HepG2 (cell line): ENCODE measurements around the gene ARL5B. TPM values are rescaled to one million over a fixed set of nuclear protein-coding genes. Genes with fewer than 3 reads are reported as not detected.

Experiments used
- AGO2 ChIP-seq: fragments of 200-400 bp; formaldehyde crosslinking; optimal IDR thresholded peaks from 2 replicates; pipeline ENCODE3; 2017; ENCODE audit warnings: mild to moderate bottlenecking, low read depth, low read length, moderate library complexity
- CEBPG ChIP-seq: IDR thresholded peaks from 2 replicates; pipeline ENCODE4 v1.6.1; 2016
- E2F2 ChIP-seq: sonication (generic); formaldehyde crosslinking; IDR thresholded peaks from 2 replicates; pipeline ENCODE4 v1.4.0; 2020; ENCODE audit warnings: missing genetic modification reagents, borderline replicate concordance
- GTF2F1 ChIP-seq: fragments of 150-350 bp; IDR thresholded peaks from 2 replicates; pipeline ENCODE4 v1.6.1; 2014; ENCODE audit warnings: low read length
- HMG20B ChIP-seq: conservative IDR thresholded peaks from 2 replicates; pipeline ENCODE4 v1.6.1; 2016; ENCODE audit warnings: missing genetic modification reagents, missing compliant biosample characterization
- HMGXB4 ChIP-seq, 2 experiments: sonication (generic) in 1 of 2; formaldehyde crosslinking in 1 of 2; IDR thresholded peaks; 2 replicates each; pipeline versions ENCODE4 v1.4.0 to v1.6.1; 2018 to 2020; ENCODE audit warnings: missing genetic modification reagents in 2 of 2, borderline replicate concordance in 1 of 2, low read depth in 1 of 2, mild to moderate bottlenecking in 1 of 2, missing biosample characterization in 1 of 2
- HNF4A ChIP-seq: sonication (generic); formaldehyde crosslinking; IDR thresholded peaks from 2 replicates; pipeline ENCODE4 v1.4.0; 2020; ENCODE audit warnings: missing genetic modification reagents
- HNRNPL ChIP-seq: fragments of 200-400 bp; formaldehyde crosslinking; IDR thresholded peaks from 2 replicates; pipeline ENCODE4 v1.6.1; 2017; ENCODE audit warnings: mild to moderate bottlenecking, low read depth, low read length
- HOMEZ ChIP-seq: IDR thresholded peaks from 2 replicates; pipeline ENCODE4 v1.6.1; 2016; ENCODE audit warnings: low read depth
- NFYC ChIP-seq: IDR thresholded peaks from 2 replicates; pipeline ENCODE4 v1.6.1; 2016; ENCODE audit warnings: missing genetic modification reagents, missing compliant biosample characterization
- NKX3-1 ChIP-seq: sonication (generic); formaldehyde crosslinking; IDR thresholded peaks from 2 replicates; pipeline ENCODE4 v1.5.0; 2020; ENCODE audit warnings: missing genetic modification reagents
- REL ChIP-seq: sonication (generic); formaldehyde crosslinking; conservative IDR thresholded peaks from 2 replicates; pipeline ENCODE4 v1.8.0; 2022; ENCODE audit warnings: mild to moderate bottlenecking, missing genetic modification reagents, moderate library complexity
- RFX5 ChIP-seq: IDR thresholded peaks from 2 replicates; pipeline ENCODE4 v1.6.1; 2011; ENCODE audit warnings: low read depth, low read length, improper control_type of control experiment
- RORA ChIP-seq: sonication (generic); formaldehyde crosslinking; IDR thresholded peaks from 2 replicates; pipeline ENCODE4 v1.5.0; 2020; ENCODE audit warnings: mild to moderate bottlenecking, missing genetic modification reagents, moderate library complexity
- RXRA ChIP-seq: sonication (generic); formaldehyde crosslinking; IDR thresholded peaks from 2 replicates; pipeline ENCODE4 v1.5.1; 2020; ENCODE audit warnings: missing genetic modification reagents
- SP1 ChIP-seq, 2 experiments: fragments of 450-650 bp in 1 of 2; sonication (generic) in 1 of 2; formaldehyde crosslinking in 1 of 2; IDR thresholded peaks; 2 replicates each; pipeline versions ENCODE4 v1.4.0 to v1.6.1; 2016 to 2020; ENCODE audit warnings: missing genetic modification reagents in 1 of 2
- TFE3 ChIP-seq: IDR thresholded peaks from 2 replicates; pipeline ENCODE4 v1.6.1; 2016
- TP53 ChIP-seq: sonication (generic); formaldehyde crosslinking; conservative IDR thresholded peaks from 2 replicates; pipeline ENCODE4 v1.4.0; 2020; ENCODE audit warnings: missing genetic modification reagents
- ZBTB20 ChIP-seq: sonication (generic); formaldehyde crosslinking; IDR thresholded peaks from 2 replicates; pipeline ENCODE4 v1.8.1; 2023; ENCODE audit warnings: missing genetic modification reagents, low read depth, mild to moderate bottlenecking, borderline replicate concordance
- ZEB1 ChIP-seq: IDR thresholded peaks from 2 replicates; pipeline ENCODE4 v1.6.1; 2012; ENCODE audit warnings: mild to moderate bottlenecking, low read depth, inconsistent platforms; ENCODE audit not compliant: insufficient replicate concordance
- ZFP82 ChIP-seq: sonication (generic); formaldehyde crosslinking; IDR thresholded peaks from 2 replicates; pipeline ENCODE4 v1.5.1; 2020; ENCODE audit warnings: mild to moderate bottlenecking, missing genetic modification reagents, borderline replicate concordance
- ZNF253 ChIP-seq: sonication (generic); formaldehyde crosslinking; IDR thresholded peaks from 2 replicates; pipeline ENCODE4 v1.8.0; 2022; ENCODE audit warnings: mild to moderate bottlenecking, missing genetic modification reagents, borderline replicate concordance
- ZNF484 ChIP-seq: sonication (generic); formaldehyde crosslinking; IDR thresholded peaks from 2 replicates; pipeline ENCODE4 v1.5.1; 2020; ENCODE audit warnings: mild to moderate bottlenecking, low read depth, missing genetic modification reagents, borderline replicate concordance
- ZNF740 ChIP-seq: sonication (generic); formaldehyde crosslinking; IDR thresholded peaks from 2 replicates; pipeline ENCODE4 v1.4.0; 2020; ENCODE audit warnings: missing genetic modification reagents
- polyA plus RNA-seq, 8 experiments: library from polyadenylated mRNA; depleted of rRNA in 3 of 8; stranded (reverse) in 7 of 8; unstranded in 1 of 8; fragments of >200 nt; fragmentation: Illumina TruSeq in 4 of 8; extraction: Trizol in 4 of 8; gene quantifications; 2 replicates each; pipeline versions ENCODE4 v1.2.1 to v1.2.3, GENCODE V29; 2011 to 2016; ENCODE audit warnings: low read depth in 4 of 8, missing spikeins in 1 of 8, mixed read lengths in 1 of 8; ENCODE audit not compliant: insufficient read depth in 1 of 8
- total RNA-seq, 5 experiments: library from RNA; depleted of rRNA; stranded (reverse); fragments of >200 nt; fragmentation: Illumina TruSeq; extraction: Trizol; gene quantifications; 2 replicates each; pipeline ENCODE4 v1.2.3, GENCODE V29; 2016; ENCODE audit warnings: low read depth in 1 of 5

ARL5B gene
- total and polyA plus RNA-seq, 2 of the 13 experiments (the other 11 are each of a cell fraction or from before 2014, with no cell fraction given), result 26.6 to 32.7 TPM

GRCh38 chr10:18659125-18659818, at the start of gene ARL5B (continued):
- TF ChIP-seq ZFP82 (CRISPR knock-in tag) (0 out of 2 replicates have a peak, but pooled peaks have one; percentile 76), GTF2F1 (no peak; the same call in 1 of the 2 replicates), ZNF253 (CRISPR knock-in tag) (no peak), CEBPG (peak; percentile 45; the same call in 1 of the 2 replicates), ZNF740 (CRISPR knock-in tag) (peak; percentile 82; the same call in 1 of the 2 replicates), HMGXB4 (CRISPR knock-in tag; IDR thresholded peaks at IDR 0.05; ENCODE audit: borderline replicate concordance in 1 of 2, low read depth in 1 of 2) (peak in 1 of 2 experiments; percentile 80; a peak in 3 of 4 replicates), NKX3-1 (CRISPR knock-in tag) (peak; percentile 51; the same call in 1 of the 2 replicates), REL (peak; percentile 88), E2F2 (CRISPR knock-in tag) (0 out of 2 replicates have a peak, but pooled peaks have one; percentile 26), RFX5 (no peak), HNRNPL (no peak), RXRA (CRISPR knock-in tag) (no peak), AGO2 (peak; percentile 90), ZBTB20 (CRISPR knock-in tag) (peak; percentile 25; the same call in 1 of the 2 replicates), RORA (CRISPR knock-in tag) (no peak), TP53 (CRISPR knock-in tag) (no peak), ZEB1 (no peak), ZNF484 (CRISPR knock-in tag) (no peak), HOMEZ (CRISPR knock-in tag) (peak; percentile 18; the same call in 1 of the 2 replicates), HNF4A (CRISPR knock-in tag) (peak; percentile 51), NFYC (CRISPR knock-in tag) (peak; percentile 32), TFE3 (CRISPR knock-in tag) (peak; percentile 84), SP1 (IDR thresholded peaks at IDR 0.05) (no peak), SP1 (CRISPR knock-in tag; IDR thresholded peaks at IDR 0.05) (peak; percentile 69; the same call in 1 of the 2 replicates), HMG20B (CRISPR knock-in tag) (no peak)
